Activated gamma-delta T cell (primary cell): ENCODE measurements around the gene BCAS1.
"Not testable (repeated sequence)": the region's sequence is repeated elsewhere in the genome, so short reads cannot be mapped to it uniquely, and the experiment has no call there.

Experiments
- DNase-seq: peaks from one replicate; lab custom pipeline; 2025; lab: John Stamatoyannopoulos, UW

BCAS1 gene

DNA sequence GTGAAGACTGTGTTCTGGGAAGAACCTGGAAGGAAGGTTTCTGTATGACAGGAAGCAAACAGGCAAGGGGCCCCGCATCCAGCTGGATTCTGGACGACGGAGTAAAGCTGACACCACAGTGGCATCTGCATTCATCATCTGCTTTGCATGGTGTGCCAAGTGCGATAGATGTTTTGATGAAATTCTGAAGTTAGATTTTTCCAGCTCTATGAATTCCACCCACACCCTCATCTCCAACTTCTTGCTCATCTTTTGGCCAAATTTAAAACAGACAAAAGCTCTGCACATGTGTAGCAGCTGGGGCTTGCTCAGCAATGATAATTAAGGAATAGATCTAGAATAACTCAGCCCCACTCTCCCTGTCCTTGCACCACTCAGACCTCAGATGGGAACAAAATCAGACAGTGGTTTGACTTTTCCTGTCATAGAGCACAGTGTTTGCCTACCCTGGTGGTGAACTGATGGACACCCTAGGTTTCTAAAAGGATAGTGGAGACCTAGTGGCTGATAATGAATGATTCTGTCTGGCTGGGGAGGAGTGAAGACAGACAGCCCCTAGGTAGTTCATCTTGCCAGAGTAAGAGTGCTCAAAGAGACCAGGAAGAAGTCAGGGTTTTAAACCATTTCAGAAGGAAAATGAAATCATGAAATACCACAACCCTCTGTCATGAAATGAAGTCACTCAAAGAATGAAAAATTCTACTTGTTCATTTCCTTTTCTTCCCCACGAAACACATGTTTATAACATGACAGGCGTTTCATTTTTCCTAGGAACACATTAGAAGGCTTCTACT lies 85.8 kb downstream of the BCAS1 start:
- DNase-seq = no peak

GRCh38 chr20:53983401-53983800 lies 87.0 kb downstream of the BCAS1 start:
- no peak for DNase-seq

DNA sequence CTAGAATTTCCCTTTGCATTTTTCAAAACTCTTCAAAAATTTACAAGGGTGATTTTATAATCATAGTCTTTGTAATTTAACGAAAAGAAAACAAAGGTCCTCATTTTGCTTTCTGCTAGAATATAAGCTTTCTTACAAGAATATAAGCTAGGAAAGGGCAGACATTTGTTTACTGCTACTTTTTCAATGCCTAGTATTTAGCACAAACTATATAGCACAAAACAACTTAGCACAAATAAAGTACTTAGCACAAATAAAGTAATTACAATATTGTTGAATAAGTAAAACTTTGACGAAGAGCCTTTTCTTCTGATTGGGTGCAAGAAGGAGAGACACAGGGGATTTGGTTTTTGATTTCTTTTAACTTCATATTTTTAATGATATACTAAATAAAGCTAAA lies 87.8 kb downstream of the BCAS1 start:
- no peak for DNase-seq

- no peak for DNase-seq
Measured at GRCh38 chr20:53981752-53982437, 88.5 kb downstream of the BCAS1 start.

- no peak for DNase-seq
Measured at GRCh38 chr20:53981130-53981529, 89.3 kb downstream of the BCAS1 start.

DNA sequence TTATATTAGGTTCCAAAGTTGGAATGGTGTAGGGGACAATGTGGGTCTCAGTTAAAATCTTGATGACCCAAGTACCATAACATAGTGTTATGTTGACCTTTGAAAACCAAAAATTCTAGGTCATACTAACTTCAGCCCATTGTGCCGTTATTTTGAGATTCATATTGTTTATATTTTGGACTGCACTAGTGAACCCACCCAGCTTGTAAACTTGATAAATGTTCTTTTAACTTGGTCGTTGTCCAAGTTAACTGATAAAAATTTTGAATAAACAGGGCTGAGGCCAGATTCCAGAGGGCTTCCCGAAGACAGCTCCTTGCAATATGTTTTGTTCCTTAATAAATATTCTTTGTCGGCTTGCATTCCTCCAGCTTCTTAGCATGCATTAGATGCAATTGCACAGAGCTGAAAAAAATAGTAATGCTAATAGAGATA lies 90.3 kb downstream of the BCAS1 start:
- no peak for DNase-seq

- no peak for DNase-seq
Measured at GRCh38 chr20:53978497-53978896, 91.9 kb downstream of the BCAS1 start.

GRCh38 chr20:53977391-53977790 lies 93.0 kb downstream of the BCAS1 start:
- DNase-seq = no peak

- DNase-seq = no peak
Measured at GRCh38 chr20:53975761-53976160, 94.6 kb downstream of the BCAS1 start.

GRCh38 chr20:53974785-53975555 lies 95.4 kb downstream of the BCAS1 start:
- no peak for DNase-seq

DNA sequence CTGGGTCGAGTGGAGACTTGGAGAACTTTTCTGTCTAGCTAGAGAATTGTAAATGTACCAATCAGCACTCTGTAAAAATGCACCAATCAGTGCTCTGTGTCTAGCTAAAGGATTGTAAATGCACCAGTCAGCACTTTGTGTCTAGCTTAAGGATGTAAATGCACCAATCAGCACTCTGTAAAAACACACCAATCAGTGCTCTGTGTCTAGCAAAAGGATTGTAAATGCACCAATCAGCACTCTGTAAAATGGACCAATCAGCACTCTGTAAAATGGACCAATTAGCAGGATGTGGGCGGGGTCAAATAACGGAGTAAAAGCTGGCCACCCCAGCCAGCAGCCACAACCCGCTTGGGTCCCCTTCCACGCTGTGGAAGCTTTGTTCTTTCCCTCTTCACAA lies 96.5 kb downstream of the BCAS1 start:
- not testable (repeated sequence) for DNase-seq

DNA sequence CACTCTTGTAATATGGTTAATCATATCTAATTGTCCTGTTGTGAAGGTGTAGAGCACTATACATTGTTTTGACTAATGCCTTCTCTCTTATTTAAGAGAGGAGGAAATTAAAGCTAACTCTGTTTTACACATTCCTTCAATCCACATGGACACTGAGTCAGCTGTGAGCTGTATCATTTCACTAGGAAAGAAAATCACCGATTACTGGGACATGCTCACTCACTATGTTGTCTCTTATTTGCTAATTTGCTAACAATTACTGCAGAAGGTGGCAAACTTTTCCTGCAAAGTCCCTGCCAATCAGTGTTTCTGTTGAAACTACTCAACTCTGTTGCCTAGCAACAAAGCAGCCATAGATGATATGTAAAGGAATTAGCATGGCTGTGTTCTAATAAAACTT lies 98.2 kb downstream of the BCAS1 start:
- DNase-seq = no peak

DNA sequence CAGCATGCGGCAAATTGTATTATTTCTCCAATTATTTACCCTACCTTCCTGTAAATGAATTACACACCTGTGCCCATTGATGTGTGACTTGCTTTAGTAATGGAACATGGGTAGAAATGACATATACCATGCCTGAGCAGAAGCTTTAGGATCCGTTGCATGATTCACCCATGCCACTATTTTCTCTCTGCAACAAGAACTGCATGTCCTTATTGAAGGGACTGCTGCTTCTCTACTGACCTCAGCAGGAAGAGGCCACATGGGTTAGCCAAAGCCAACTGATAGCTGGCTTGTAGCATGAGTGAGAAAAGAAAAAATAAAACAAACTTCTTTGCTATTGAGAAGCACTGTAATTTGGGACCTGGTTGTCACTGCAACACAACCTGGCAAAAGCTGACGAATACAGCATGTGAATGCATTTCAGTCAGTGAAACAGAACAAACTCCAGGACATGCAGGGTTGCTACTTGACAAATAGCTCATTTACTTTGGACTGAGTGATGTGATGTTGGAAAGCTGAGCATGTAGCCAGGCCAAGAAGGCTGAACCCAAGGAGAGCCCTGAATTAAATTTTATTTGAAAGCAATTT lies 99.2 kb downstream of the BCAS1 start:
- DNase-seq = no peak

- DNase-seq = no peak
Measured at GRCh38 chr20:53970232-53970631, 100.2 kb downstream of the BCAS1 start.

DNA sequence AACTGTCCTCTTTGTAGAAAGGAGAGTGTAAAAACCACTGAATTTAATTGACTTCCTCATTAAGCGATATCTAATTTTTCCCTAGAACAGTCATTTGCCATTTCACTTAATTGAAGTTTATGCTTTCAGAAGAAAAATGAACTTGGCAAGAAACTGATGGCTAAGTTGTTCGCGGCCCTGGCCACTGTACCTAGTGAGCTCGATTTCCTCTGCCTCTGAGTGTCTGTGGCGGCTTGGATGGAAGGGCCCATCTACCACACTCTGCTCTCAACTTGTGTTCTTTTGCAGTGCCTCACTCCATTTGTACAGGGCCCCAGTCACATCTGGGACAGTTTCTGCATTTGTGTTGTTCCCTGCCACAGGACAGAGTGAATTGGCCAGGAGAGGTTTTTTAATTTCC lies 102.9 kb downstream of the BCAS1 start:
- no peak for DNase-seq

- DNase-seq = no peak
Measured at GRCh38 chr20:53966774-53967398, 103.5 kb downstream of the BCAS1 start.

DNA sequence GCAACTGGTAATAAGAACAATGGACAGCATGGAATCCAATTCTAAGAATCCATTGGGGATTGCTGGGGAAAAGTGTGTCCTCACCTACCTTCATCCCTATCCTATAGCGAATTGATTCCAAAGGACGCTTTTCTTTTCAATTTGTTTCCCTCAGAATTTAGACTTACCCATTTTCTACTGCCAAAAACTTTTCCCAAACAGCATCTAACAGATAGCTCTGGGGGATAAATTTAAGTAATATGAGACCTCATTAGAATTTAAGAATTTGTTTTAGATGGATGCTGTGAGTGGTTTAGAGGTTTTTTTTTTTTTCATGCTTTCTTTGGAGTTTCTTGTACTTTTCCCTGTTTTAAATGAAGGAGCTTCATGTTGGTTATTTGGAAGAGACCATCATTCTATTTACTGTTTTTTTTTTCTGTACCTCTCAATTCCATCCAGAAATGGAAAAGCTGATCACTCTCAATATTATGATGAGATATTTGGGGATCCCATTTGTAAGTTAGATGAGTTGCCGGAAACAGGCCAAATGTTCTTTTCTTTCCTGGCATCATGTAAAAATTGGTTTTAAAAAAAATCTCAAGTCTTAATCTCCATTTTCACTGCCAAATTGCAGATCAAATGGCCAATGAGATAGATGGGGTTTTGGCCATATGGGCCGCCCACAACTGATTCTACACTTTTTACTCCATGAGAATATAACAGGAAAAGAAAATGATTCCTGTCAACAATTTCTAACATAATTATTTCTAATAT lies 105.7 kb downstream of the BCAS1 start:
- DNase-seq = no peak

DNA sequence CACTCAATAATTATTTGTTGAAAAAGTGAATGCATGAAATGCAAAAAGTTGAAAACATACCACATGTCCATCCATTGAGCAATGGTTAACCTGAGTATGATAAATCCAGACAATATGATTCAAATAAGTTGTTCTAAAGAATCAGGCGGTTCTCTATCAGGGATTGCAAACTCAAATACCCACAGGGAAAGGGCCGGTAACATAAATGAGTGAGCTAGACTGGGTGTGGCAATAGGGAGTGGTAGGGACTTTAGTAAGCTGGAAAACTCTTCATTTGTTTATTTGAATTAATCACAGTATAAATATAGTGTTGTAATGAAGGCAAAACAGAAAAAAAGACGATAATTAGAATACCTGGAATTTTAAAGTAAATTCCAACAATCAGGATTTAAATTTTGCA lies 106.3 kb downstream of the BCAS1 start:
- no peak for DNase-seq

- DNase-seq = no peak
Measured at GRCh38 chr20:53963635-53964034, 106.8 kb downstream of the BCAS1 start.

- DNase-seq = no peak
Measured at GRCh38 chr20:53962388-53962787, 108.0 kb downstream of the BCAS1 start.

GRCh38 chr20:53961527-53961926 lies 108.9 kb downstream of the BCAS1 start:
- DNase-seq = no peak
